Measurements from ENCODE around the gene RAB17. TPM values are rescaled to one million over a fixed set of nuclear protein-coding genes. Genes with fewer than 3 reads are reported as not detected.
A peak's percentile ranks its signal among the peaks of the same experiment; 100 is the strongest.

RAB17 gene
- 100 to 1,000 TPM in 2 of 6 experiments, 10 to 100 TPM in 4; 57.5 to 129 (median 77.9) TPM for total RNA-seq
- long read RNA-seq, transcript RAB17-201 (6 exons, 1,966 nt): major isoform, 30 of 46 reads
- long read RNA-seq, partial matches to known transcripts: 7 of 46 reads
- long read RNA-seq, other reads (novel, unspliced or antisense): 6 of 46 reads

- peak; percentile 62 to 76 (median 69) for ATAC-seq
- TF ChIP-seq CTCF (IDR thresholded peaks at IDR 0.05) (no peak), POLR2A (IDR thresholded peaks at IDR 0.05) (peak; percentile 69)
- DNase-seq: peak; percentile 80 to 96 (median 95)
- Histone ChIP-seq H3K27ac (peak within 1 kb of the TSS; percentile 79 to 96 (median 95)), H3K9me3 (no peaks in the 10 kb centered on the region), H3K36me3 (no peaks in the 10 kb centered on the region), H3K4me3 (peak within 1 kb of the TSS; percentile 27 to 68 (median 54)), H3K27me3 (no peaks in the 10 kb centered on the region), H3K4me1 (peaks cover 0 to 50% (median 23%) of the 10 kb centered on the region in 4 donors)
- intact Hi-C loops (cut with DNase I): loop anchor here (5.0 to 10.0 kb wide), 2 partner anchors 152 to 154 kb away; no protein-coding TSS in a partner anchor
- WGBS (ENCODE audit: insufficient coverage, low coverage, low lambda C conversion rate, missing lambda C conversion rate): 17% methylated on average over 10 of the region's 16 CpGs
Observed at GRCh38 chr2:237590272-237591140, at the start of gene RAB17. RAB17 (minus strand) TSS chr2:237590734; CDS start chr2:237586154, 4,580 bp downstream.

- no CpG with 5 or more reads among the region's 6 CpGs for WGBS (ENCODE audit: insufficient coverage, low coverage, low lambda C conversion rate, missing lambda C conversion rate)
- Histone ChIP-seq H3K4me3 (no peak overlapping the region), H3K27ac (no peak overlapping the region), H3K27me3 (no peaks in the 10 kb centered on the region), H3K9me3 (no peaks in the 10 kb centered on the region), H3K36me3 (no peaks in the 10 kb centered on the region), H3K4me1 (no peaks in the 10 kb centered on the region)
- DNase-seq: no peak
- TF ChIP-seq CTCF (IDR thresholded peaks at IDR 0.05): no peak
- no peak for TF ChIP-seq POLR2A (IDR thresholded peaks at IDR 0.05)
- intact Hi-C loops (cut with DNase I): no loop called here
- ATAC-seq: no peak
Observed at GRCh38 chr2:237639836-237640220, 49.3 kb upstream of the RAB17 start.

- no peaks in the 10 kb centered on the region for H3K36me3 ChIP-seq
- DNase-seq: no peak
- no peak overlapping the region for H3K27ac ChIP-seq
- H3K27me3 ChIP-seq: no peaks in the 10 kb centered on the region
- no peak for ATAC-seq
- no peak overlapping the region for H3K4me3 ChIP-seq
- H3K9me3 ChIP-seq: no peaks in the 10 kb centered on the region
- WGBS (ENCODE audit: insufficient coverage, low coverage, low lambda C conversion rate, missing lambda C conversion rate): 76% methylated on average over 6 of the region's 11 CpGs
- no peak for TF ChIP-seq POLR2A (IDR thresholded peaks at IDR 0.05)
- TF ChIP-seq CTCF (IDR thresholded peaks at IDR 0.05): no peak
- no peaks in the 10 kb centered on the region for H3K4me1 ChIP-seq
- intact Hi-C loops (cut with DNase I): no loop called here
Observed at GRCh38 chr2:237639052-237639835, 48.7 kb upstream of the RAB17 start.

GRCh38 chr2:237638176-237638575 is 47.6 kb upstream of the RAB17 start:
- no peak for DNase-seq

More at GRCh38 chr2:237638176-237638575, 47.6 kb upstream of the RAB17 start:
- no peak for ATAC-seq
- Histone ChIP-seq H3K4me1 (no peaks in the 10 kb centered on the region), H3K27me3 (no peaks in the 10 kb centered on the region), H3K27ac (no peak overlapping the region), H3K9me3 (no peaks in the 10 kb centered on the region), H3K36me3 (no peaks in the 10 kb centered on the region), H3K4me3 (no peak overlapping the region)
- no peak for TF ChIP-seq CTCF (IDR thresholded peaks at IDR 0.05)
- no peak for TF ChIP-seq POLR2A (IDR thresholded peaks at IDR 0.05)
- intact Hi-C loops (cut with DNase I): no loop called here
- 96% methylated on average over 5 of the region's 8 CpGs for WGBS (ENCODE audit: insufficient coverage, low coverage, low lambda C conversion rate, missing lambda C conversion rate)

All from right lobe of liver (tissue), 6 donors.